CMK (cell line): ENCODE data around the gene PRR18.

Experiments
- DNase-seq: peaks from one replicate; pipeline ENCODE4 v3.0.0-alpha.2; 2010; ENCODE audit warnings: low read depth

PRR18 gene

GRCh38 chr6:166333172-166333995, 25.2 kb upstream of the PRR18 start:
- DNase-seq = no peak

GRCh38 chr6:166331503-166332415, 23.6 kb upstream of the PRR18 start:
- DNase-seq = no peak

GRCh38 chr6:166330612-166331011, 22.4 kb upstream of the PRR18 start:
- no peak for DNase-seq

- DNase-seq = no peak
These were observed 17.3 kb upstream of the PRR18 start for GRCh38 chr6:166325383-166326042.

GRCh38 chr6:166323395-166323794, 15.2 kb upstream of the PRR18 start:
- DNase-seq = no peak

GRCh38 chr6:166318649-166319600, 10.7 kb upstream of the PRR18 start:
- DNase-seq = no peak

- DNase-seq = no peak
These were observed 10.0 kb upstream of the PRR18 start for GRCh38 chr6:166318227-166318626.

- DNase-seq = no peak
These were observed 9.3 kb upstream of the PRR18 start for GRCh38 chr6:166317261-166318212.

- no peak for DNase-seq
These were observed 7.2 kb upstream of the PRR18 start for GRCh38 chr6:166315436-166315835.

- DNase-seq = no peak
These were observed 6.3 kb upstream of the PRR18 start for GRCh38 chr6:166314454-166314853.

GRCh38 chr6:166313255-166314070, 5.3 kb upstream of the PRR18 start:
- DNase-seq = no peak

GRCh38 chr6:166312832-166313231, 4.6 kb upstream of the PRR18 start:
- no peak for DNase-seq

GRCh38 chr6:166310634-166311033, 2.4 kb upstream of the PRR18 start:
- DNase-seq = no peak

- DNase-seq = no peak
These were observed 1.8 kb upstream of the PRR18 start for GRCh38 chr6:166309977-166310376.

GRCh38 chr6:166308769-166309589, 787 bp upstream of the PRR18 start:
- no peak for DNase-seq

- DNase-seq = no peak
These were observed 835 bp downstream of the PRR18 start for GRCh38 chr6:166307082-166308032.

- DNase-seq = no peak
These were observed 1.7 kb downstream of the PRR18 start for GRCh38 chr6:166306378-166307081.
